DOHH2 (cell line): Measurements from ENCODE around the gene CCDC179.
A peak's percentile ranks its signal among the peaks of the same experiment; 100 is the strongest.

Experiments
- H3F3A ChIP-seq: fragments of 200-600 bp; sonication (generic), shearing (Covaris generic); 2 replicates; pipeline ENCODE4 v1.6.0; 2016; ENCODE audit warnings: antibody characterized with exemption, mild to moderate bottlenecking; ENCODE audit not compliant: control insufficient read depth, insufficient read depth
- H3K27ac ChIP-seq: fragments of 200-600 bp; sonication (generic); 2 replicates; pipeline ENCODE4 v1.5.1; 2014; ENCODE audit warnings: low read depth, mild to moderate bottlenecking, low read length, moderate library complexity
- H3K27me3 ChIP-seq: fragments of 200-600 bp; sonication (generic); 2 replicates; pipeline ENCODE4 v1.6.1; 2014; ENCODE audit warnings: mild to moderate bottlenecking, low read length, mixed read lengths; ENCODE audit not compliant: control insufficient read depth
- H3K36me3 ChIP-seq: fragments of 200-600 bp; sonication (generic); 2 replicates; pipeline ENCODE4 v1.6.1; 2014; ENCODE audit warnings: mild to moderate bottlenecking, low read length, moderate library complexity, mixed read lengths; ENCODE audit not compliant: control insufficient read depth
- H3K4me1 ChIP-seq: fragments of 200-600 bp; sonication (generic); 2 replicates; pipeline ENCODE4 v1.6.1; 2014; ENCODE audit warnings: mild to moderate bottlenecking, low read length, mixed read lengths; ENCODE audit not compliant: control insufficient read depth
- H3K4me2 ChIP-seq: fragments of 200-600 bp; sonication (generic); 2 replicates; pipeline ENCODE4 v1.6.0; 2014; ENCODE audit warnings: mild to moderate bottlenecking, low read length, moderate library complexity
- H3K4me3 ChIP-seq: fragments of 200-600 bp; sonication (generic); 2 replicates; pipeline ENCODE4 v1.5.1; 2014; ENCODE audit warnings: mild to moderate bottlenecking, low read length, mixed read lengths
- H3K79me2 ChIP-seq: fragments of 200-600 bp; sonication (generic); 2 replicates; pipeline ENCODE4 v1.6.1; 2014; ENCODE audit warnings: mild to moderate bottlenecking, low read length, mixed read lengths; ENCODE audit not compliant: control insufficient read depth
- H3K9me2 ChIP-seq: fragments of 200-600 bp; sonication (generic); replicated peaks from 2 replicates; pipeline ENCODE4 v1.6.1; 2014; ENCODE audit warnings: mild to moderate bottlenecking, low read length, mixed read lengths; ENCODE audit not compliant: control insufficient read depth
- H3K9me3 ChIP-seq: fragments of 200-600 bp; sonication (generic); 2 replicates; pipeline ENCODE4 v1.6.1; 2014; ENCODE audit warnings: antibody characterized with exemption, low read length, mixed read lengths; ENCODE audit not compliant: control insufficient read depth, insufficient read depth
- H4K20me1 ChIP-seq: fragments of 200-600 bp; sonication (generic); 2 replicates; pipeline ENCODE4 v1.6.0; 2014; ENCODE audit warnings: low read depth, mild to moderate bottlenecking, antibody characterized with exemption, low read length, moderate library complexity; ENCODE audit not compliant: control insufficient read depth, insufficient read depth
- EZH2phosphoT487 ChIP-seq: fragments of 200-600 bp; sonication (generic); IDR thresholded peaks from 2 replicates; pipeline ENCODE4 v1.6.1; 2017; ENCODE audit warnings: borderline replicate concordance, mild to moderate bottlenecking, antibody characterized with exemption, low read length, moderate library complexity, mixed read lengths
- TF ChIP-seq, protein P1 (sequence below): fragments of 200-600 bp; sonication (generic); IDR thresholded peaks from one replicate; pipeline ENCODE4 v1.5.1; 2014; ENCODE audit warnings: antibody characterized with exemption, mild to moderate bottlenecking, low read depth, low read length; ENCODE audit not compliant: poor library complexity, severe bottlenecking

Gene CCDC179

DNA sequence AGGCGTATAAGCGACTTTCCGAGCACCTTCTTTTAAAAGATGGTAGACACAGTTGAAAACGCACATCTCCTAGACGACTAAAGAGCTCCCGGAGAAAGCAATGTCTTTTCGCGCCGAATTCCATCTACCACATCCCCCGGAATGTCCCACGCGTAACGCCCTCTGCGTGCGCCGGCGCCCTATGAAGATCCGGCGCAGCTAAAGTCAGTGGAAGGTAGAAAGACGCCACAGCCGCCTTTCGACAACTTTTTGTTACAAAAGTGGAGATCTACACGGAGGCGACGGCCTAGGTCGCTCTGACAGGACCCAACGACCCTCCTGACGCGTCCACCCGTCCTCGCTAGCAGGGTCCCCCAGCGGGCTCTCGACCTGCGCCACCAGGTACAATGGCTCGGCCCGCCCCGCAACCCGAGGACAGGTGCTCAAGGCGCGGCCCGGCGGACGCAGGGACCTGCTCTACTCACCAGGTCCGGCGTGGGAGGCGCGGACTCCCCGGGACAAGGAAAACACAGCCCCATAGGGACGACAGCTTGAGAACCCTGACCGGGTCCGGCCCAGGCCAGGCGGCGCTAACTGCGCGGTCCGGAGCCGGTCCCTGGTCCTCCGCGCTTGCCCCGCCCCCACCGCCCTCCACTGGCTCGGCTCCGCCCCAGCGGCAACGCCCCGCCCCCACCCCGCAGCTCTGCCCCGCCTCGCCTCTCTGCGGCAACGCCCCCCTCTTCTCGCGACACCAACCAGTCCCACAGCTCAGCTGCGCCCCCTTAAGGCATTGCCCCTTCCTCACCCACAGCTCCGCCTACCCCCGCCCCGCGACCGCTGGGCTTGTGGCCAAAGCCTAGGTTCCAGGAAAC, 30.8 kb downstream of the CCDC179 start, which contains the start of gene SVIP:
TSS of gene SVIP (minus strand) at position 571 of the 851 bp plus-strand sequence. CDS start at position 518, 53 bp downstream.
- Histone ChIP-seq H3K4me2 (peak within 1 kb of the TSS; percentile 69), H3K36me3 (peaks cover 21% of the 10 kb centered on the region), H3K27me3 (no peaks in the 10 kb centered on the region), H3K9me3 (no peaks in the 10 kb centered on the region), H4K20me1 (no peaks in the 10 kb centered on the region), H3K27ac (peak within 1 kb of the TSS; percentile 56), H3K4me3 (peak within 1 kb of the TSS; percentile 91), H3K79me2 (peaks cover 12% of the 10 kb centered on the region), H3K9me2 (no peaks in the 10 kb centered on the region; the same call in 1 of the 2 replicates), H3F3A (no peaks in the 10 kb centered on the region), H3K4me1 (peaks cover 13% of the 10 kb centered on the region)
- TF ChIP-seq EZH2phosphoT487 = no peak
- TF ChIP-seq, protein P1, sequence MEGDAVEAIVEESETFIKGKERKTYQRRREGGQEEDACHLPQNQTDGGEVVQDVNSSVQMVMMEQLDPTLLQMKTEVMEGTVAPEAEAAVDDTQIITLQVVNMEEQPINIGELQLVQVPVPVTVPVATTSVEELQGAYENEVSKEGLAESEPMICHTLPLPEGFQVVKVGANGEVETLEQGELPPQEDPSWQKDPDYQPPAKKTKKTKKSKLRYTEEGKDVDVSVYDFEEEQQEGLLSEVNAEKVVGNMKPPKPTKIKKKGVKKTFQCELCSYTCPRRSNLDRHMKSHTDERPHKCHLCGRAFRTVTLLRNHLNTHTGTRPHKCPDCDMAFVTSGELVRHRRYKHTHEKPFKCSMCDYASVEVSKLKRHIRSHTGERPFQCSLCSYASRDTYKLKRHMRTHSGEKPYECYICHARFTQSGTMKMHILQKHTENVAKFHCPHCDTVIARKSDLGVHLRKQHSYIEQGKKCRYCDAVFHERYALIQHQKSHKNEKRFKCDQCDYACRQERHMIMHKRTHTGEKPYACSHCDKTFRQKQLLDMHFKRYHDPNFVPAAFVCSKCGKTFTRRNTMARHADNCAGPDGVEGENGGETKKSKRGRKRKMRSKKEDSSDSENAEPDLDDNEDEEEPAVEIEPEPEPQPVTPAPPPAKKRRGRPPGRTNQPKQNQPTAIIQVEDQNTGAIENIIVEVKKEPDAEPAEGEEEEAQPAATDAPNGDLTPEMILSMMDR = peak; percentile 64

DNA sequence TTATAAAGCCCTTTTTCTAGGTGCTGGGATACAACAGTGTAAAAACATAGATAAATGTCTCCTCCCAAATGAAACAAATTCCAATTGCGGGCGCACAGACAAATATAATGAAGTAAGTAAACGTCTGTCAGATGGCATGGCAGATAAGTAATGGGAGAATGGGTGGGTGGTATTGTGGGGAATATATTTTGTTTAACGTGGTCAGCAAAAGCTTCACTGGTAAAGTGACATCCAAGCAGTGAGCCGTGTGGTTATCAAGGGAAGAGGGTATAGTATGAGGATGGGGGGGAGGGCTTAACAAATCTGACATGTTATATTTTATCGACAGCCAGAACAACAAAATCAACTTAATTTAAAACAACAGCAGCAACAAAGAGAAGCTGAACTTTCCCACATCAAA, 31.9 kb downstream of the CCDC179 start:
- Histone ChIP-seq H3K36me3 (peaks cover 22% of the 10 kb centered on the region), H3K4me1 (peaks cover 13% of the 10 kb centered on the region), H3K9me2 (no peaks in the 10 kb centered on the region; the same call in 1 of the 2 replicates), H3K79me2 (peaks cover 12% of the 10 kb centered on the region), H3K27me3 (no peaks in the 10 kb centered on the region), H4K20me1 (no peaks in the 10 kb centered on the region), H3K4me2 (peak overlapping the region; percentile 69), H3K9me3 (no peaks in the 10 kb centered on the region), H3F3A (no peaks in the 10 kb centered on the region), H3K27ac (no peak overlapping the region), H3K4me3 (peak overlapping the region; percentile 91)
- TF ChIP-seq, protein P1 = no peak
- no peak for TF ChIP-seq EZH2phosphoT487

DNA sequence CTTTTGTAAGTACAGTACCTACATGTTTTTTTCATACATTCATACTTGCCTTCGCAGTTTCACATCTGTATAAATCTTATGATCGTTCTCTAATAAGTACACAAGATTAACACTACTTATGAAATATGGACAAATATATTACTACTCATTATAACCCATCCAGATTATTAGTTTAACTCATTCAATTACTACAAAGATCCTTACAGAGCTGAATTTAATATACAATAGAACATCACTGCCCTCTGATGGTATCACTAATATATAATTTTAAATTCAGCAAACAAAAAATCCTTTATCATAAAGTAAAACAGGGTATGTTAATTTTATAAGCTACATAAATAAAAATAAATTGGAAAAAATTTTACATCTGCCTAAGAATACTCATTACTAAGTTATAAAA, 38.1 kb downstream of the CCDC179 start:
- Histone ChIP-seq H3K79me2 (no peaks in the 10 kb centered on the region), H3K4me3 (no peak overlapping the region), H3K9me3 (no peaks in the 10 kb centered on the region), H3F3A (no peaks in the 10 kb centered on the region), H3K9me2 (no peaks in the 10 kb centered on the region; the same call in 1 of the 2 replicates), H3K4me1 (no peaks in the 10 kb centered on the region), H3K27ac (no peak overlapping the region), H3K27me3 (no peaks in the 10 kb centered on the region), H3K36me3 (peaks cover 42% of the 10 kb centered on the region), H4K20me1 (no peaks in the 10 kb centered on the region), H3K4me2 (no peak overlapping the region)
- TF ChIP-seq, protein P1 = no peak
- no peak for TF ChIP-seq EZH2phosphoT487
